Endodermal cell (in vitro differentiated cells): ENCODE results near the gene CLEC2A. TPM values are rescaled to one million over a fixed set of nuclear protein-coding genes. Genes with fewer than 3 reads are reported as not detected.
"Not testable (repeated sequence)": the region's sequence is repeated elsewhere in the genome, so short reads cannot be mapped to it uniquely, and the experiment has no call there.

Experiments used
- DNase-seq: peaks from one replicate; pipeline ENCODE4 v3.0.0-alpha.2; 2017
- H3K27ac ChIP-seq: 2 replicates; pipeline ENCODE4 v1.5.1; 2013; ENCODE audit warnings: mild to moderate bottlenecking, low read depth, low read length, moderate library complexity
- H3K27me3 ChIP-seq: 2 replicates; pipeline ENCODE4 v1.6.1; 2013; ENCODE audit warnings: mild to moderate bottlenecking, low read length, moderate library complexity; ENCODE audit not compliant: insufficient read depth, control insufficient read depth, poor library complexity, severe bottlenecking
- H3K36me3 ChIP-seq: 2 replicates; pipeline ENCODE4 v1.7.0; 2013; ENCODE audit warnings: mild to moderate bottlenecking, low read length, moderate library complexity; ENCODE audit not compliant: control insufficient read depth, insufficient read depth
- H3K4me1 ChIP-seq: one replicate; pipeline ENCODE4 v1.7.0; 2013; ENCODE audit warnings: low read length; ENCODE audit not compliant: control insufficient read depth, insufficient read depth
- H3K4me3 ChIP-seq: 2 replicates; pipeline ENCODE4 v1.5.1; 2013; ENCODE audit warnings: mild to moderate bottlenecking, low read length, moderate library complexity
- H3K9ac ChIP-seq: 2 replicates; pipeline ENCODE4 v1.6.1; 2013; ENCODE audit warnings: mild to moderate bottlenecking, low read length, moderate library complexity; ENCODE audit not compliant: poor library complexity, severe bottlenecking; ENCODE audit errors: extremely low read depth
- H3K9me3 ChIP-seq: 2 replicates; pipeline ENCODE4 v1.6.1; 2013; ENCODE audit warnings: mild to moderate bottlenecking, low read length, moderate library complexity; ENCODE audit not compliant: control insufficient read depth
- H3K27ac Mint-ChIP-seq: 2 replicates; pipeline ENCODE4 v1.8.0; 2020; ENCODE audit warnings: mixed read lengths
- H3K27me3 Mint-ChIP-seq: 2 replicates; pipeline ENCODE4 v1.8.0; 2021; ENCODE audit warnings: mild to moderate bottlenecking, mixed read lengths; ENCODE audit not compliant: insufficient read depth
- H3K36me3 Mint-ChIP-seq: 2 replicates; pipeline ENCODE4 v1.8.0; 2020; ENCODE audit warnings: low read depth, mixed read lengths
- H3K4me1 Mint-ChIP-seq: 2 replicates; pipeline ENCODE4 v1.8.0; 2020; ENCODE audit warnings: mixed read lengths
- H3K4me3 Mint-ChIP-seq: 2 replicates; pipeline ENCODE4 v1.8.0; 2020; ENCODE audit warnings: mild to moderate bottlenecking, moderate library complexity, mixed read lengths
- H3K9me3 Mint-ChIP-seq: 2 replicates; pipeline ENCODE4 v1.8.0; 2020; ENCODE audit warnings: mild to moderate bottlenecking, mixed read lengths
- CTCF ChIP-seq: fragments of 200-600 bp; sonication (generic); conservative IDR thresholded peaks from 2 replicates; pipeline ENCODE4 v1.5.0; 2021; ENCODE audit warnings: antibody characterized with exemption, mild to moderate bottlenecking
- WGBS, 2 experiments: methylation state at CpG; one replicate each; pipeline versions ENCODE4 v1.1.5 to v1.1.7; 2013; ENCODE audit warnings: missing lambda C conversion rate in 2 of 2, mixed read lengths in 1 of 2; ENCODE audit not compliant: insufficient coverage in 1 of 2, insufficient read length in 1 of 2; 5-methylcytosine and 5-hydroxymethylcytosine counted together
- total RNA-seq, 2 donors: library from RNA; stranded (reverse); fragmentation: NEBNext Ultra II Directional in 1 of 2; extraction: Animal tissue kit (Norgen Biotek cat#: 25700) in 1 of 2; gene quantifications; 2 replicates in 1 of 2; 3 replicates in 1 of 2; pipeline ENCODE4 v1.2.1, GENCODE V29; 2021

CLEC2A gene
- total RNA-seq, 2 donors from 2014 or later = 3.8 TPM; not detected in 1

- Histone ChIP-seq H3K27me3 (no peaks in the 10 kb centered on the region), H3K4me1 (no peaks in the 10 kb centered on the region), H3K4me3 (no peak overlapping the region), H3K36me3 (no peaks in the 10 kb centered on the region), H3K9me3 (no peaks in the 10 kb centered on the region), H3K9ac (no peak overlapping the region), H3K27ac (no peak overlapping the region)
- no peak for DNase-seq
- no peak overlapping the region for H3K27ac Mint-ChIP-seq
- H3K36me3 Mint-ChIP-seq = no peaks in the 10 kb centered on the region
- TF ChIP-seq CTCF = no peak
- H3K27me3 Mint-ChIP-seq = no peaks in the 10 kb centered on the region
- H3K4me1 Mint-ChIP-seq = no peaks in the 10 kb centered on the region
- no peak overlapping the region for H3K4me3 Mint-ChIP-seq
- no peaks in the 10 kb centered on the region for H3K9me3 Mint-ChIP-seq
- 100% methylated on average over 3 to 4 of the region's 5 CpGs for WGBS, 2 experiments
These were observed 50.2 kb downstream of the CLEC2A start for GRCh38 chr12:9881988-9882387.

GRCh38 chr12:9881246-9881645 lies 50.9 kb downstream of the CLEC2A start, which contains the start of gene KLRF2:
TSS of gene KLRF2 (plus strand) at chr12:9881489. CDS start at chr12:9881596, 107 bp downstream.
- H3K27ac ChIP-seq = no peak within 1 kb of the TSS
- H3K4me3 Mint-ChIP-seq = no peak within 1 kb of the TSS
- H3K27me3 ChIP-seq = no peaks in the 10 kb centered on the region
- H3K4me1 ChIP-seq = no peaks in the 10 kb centered on the region
- WGBS, 2 experiments = 100% methylated on average over 1 of the region's 3 CpGs
- H3K4me3 ChIP-seq = no peak within 1 kb of the TSS
- no peak within 1 kb of the TSS for H3K9ac ChIP-seq
- TF ChIP-seq CTCF = no peak
- no peaks in the 10 kb centered on the region for H3K36me3 ChIP-seq
- no peaks in the 10 kb centered on the region for H3K4me1 Mint-ChIP-seq
- no peaks in the 10 kb centered on the region for H3K36me3 Mint-ChIP-seq
- no peak within 1 kb of the TSS for H3K27ac Mint-ChIP-seq
- H3K9me3 ChIP-seq = no peaks in the 10 kb centered on the region
- no peaks in the 10 kb centered on the region for H3K27me3 Mint-ChIP-seq
- no peak for DNase-seq
- no peaks in the 10 kb centered on the region for H3K9me3 Mint-ChIP-seq

GRCh38 chr12:9880532-9881078 lies 51.6 kb downstream of the CLEC2A start:
- H3K27ac ChIP-seq = no peak overlapping the region
- no peak overlapping the region for H3K4me3 ChIP-seq
- WGBS, 2 experiments = 77 to 79% methylated on average over 4 of the region's 4 CpGs
- no peak for DNase-seq
- no peak overlapping the region for H3K27ac Mint-ChIP-seq
- H3K4me1 Mint-ChIP-seq = no peaks in the 10 kb centered on the region
- no peaks in the 10 kb centered on the region for H3K4me1 ChIP-seq
- H3K9me3 Mint-ChIP-seq = peaks cover 2% of the 10 kb centered on the region
- H3K27me3 ChIP-seq = no peaks in the 10 kb centered on the region
- H3K9me3 ChIP-seq = no peaks in the 10 kb centered on the region
- no peaks in the 10 kb centered on the region for H3K36me3 Mint-ChIP-seq
- TF ChIP-seq CTCF = no peak
- no peaks in the 10 kb centered on the region for H3K36me3 ChIP-seq
- no peaks in the 10 kb centered on the region for H3K27me3 Mint-ChIP-seq
- H3K9ac ChIP-seq = no peak overlapping the region
- H3K4me3 Mint-ChIP-seq = no peak overlapping the region

- not testable (repeated sequence) for DNase-seq, H3K4me1 Mint-ChIP-seq, H3K36me3 Mint-ChIP-seq, H3K27ac ChIP-seq, H3K27me3 ChIP-seq, H3K27me3 Mint-ChIP-seq, H3K27ac Mint-ChIP-seq, H3K36me3 ChIP-seq, H3K4me3 Mint-ChIP-seq, H3K4me1 ChIP-seq, H3K9me3 ChIP-seq, H3K9me3 Mint-ChIP-seq, H3K4me3 ChIP-seq, H3K9ac ChIP-seq
- WGBS, 2 experiments = 97% methylated on average over 24 of the region's 26 CpGs; no CpG with 5 or more reads in 1 of the 2 experiments
These were observed 56.0 kb downstream of the CLEC2A start for GRCh38 chr12:9876120-9876519.
